Lower leg skin (tissue), 4 donors: ENCODE results near the gene NFIB. TPM values are rescaled to one million over a fixed set of nuclear protein-coding genes. Genes with fewer than 3 reads are reported as not detected.
A peak's percentile ranks its signal among the peaks of the same experiment; 100 is the strongest.

ENCODE experiments used
- DNase-seq, 2 donors: peaks; one replicate each; pipeline ENCODE4 v3.0.0-alpha.2; 2019; ENCODE audit warnings: low spot score in 2 of 2
- H3K4me3 ChIP-seq: fragments of 200-600 bp; sonication (generic); 2 replicates; pipeline ENCODE4 v1.5.1; 2017; ENCODE audit warnings: mild to moderate bottlenecking, low read depth; ENCODE audit not compliant: poor library complexity, severe bottlenecking
- CTCF ChIP-seq, 3 donors: fragments of 450-650 bp; IDR thresholded peaks; one replicate each; pipeline ENCODE4 v1.5.1; 2016; ENCODE audit warnings: antibody characterized with exemption in 3 of 3, mild to moderate bottlenecking in 3 of 3, moderate library complexity in 2 of 3
- POLR2A ChIP-seq, 2 donors: fragments of 450-650 bp; IDR thresholded peaks; one replicate each; pipeline ENCODE4 v1.6.1; 2016 to 2017; ENCODE audit warnings: antibody characterized with exemption in 2 of 2, mild to moderate bottlenecking in 1 of 2, moderate library complexity in 1 of 2
- WGBS, 2 donors: methylation state at CpG; one replicate each; pipeline ENCODE4 v1.1.5; 2018; 5-methylcytosine and 5-hydroxymethylcytosine counted together
- intact Hi-C: fragments of 100-400 bp; cut with DNase I; formaldehyde crosslinking; loops from one replicate; pipeline ENCODE4 v1.15.0; 2023; ENCODE audit warnings: low total_unique reads
- total RNA-seq, 4 donors: library from RNA; depleted of rRNA; stranded (reverse); fragments of >200 nt; gene quantifications; one replicate each; pipeline ENCODE4 v1.1.0, GENCODE V29; 2016

The NFIB gene
- total RNA-seq, 4 donors from 2014 or later = 68.2 to 145 (median 78.6) TPM

- WGBS, 2 donors = 0 to 1% methylated on average over 33 of the region's 33 CpGs
- TF ChIP-seq POLR2A (IDR thresholded peaks at IDR 0.05) (no peak), CTCF (IDR thresholded peaks at IDR 0.05) (no peak)
- intact Hi-C loops = no loop called here
- H3K4me3 ChIP-seq = peak overlapping the region; percentile 78
- peak in 1 of 2 donors; percentile 90 for DNase-seq
These were observed 482 bp downstream of the NFIB start for GRCh38 chr9:14313378-14313940.

GRCh38 chr9:14312719-14313377, 1.1 kb downstream of the NFIB start:
- peak overlapping the region; percentile 78 for H3K4me3 ChIP-seq
- WGBS, 2 donors = 1 to 3% methylated on average over 24 to 56 of the region's 56 CpGs
- DNase-seq = no peak
- intact Hi-C loops = no loop called here
- TF ChIP-seq POLR2A (IDR thresholded peaks at IDR 0.05) = no peak
- no peak for TF ChIP-seq CTCF (IDR thresholded peaks at IDR 0.05)

GRCh38 chr9:14311956-14312685, 1.8 kb downstream of the NFIB start:
- no peak for DNase-seq
- intact Hi-C loops = no loop called here
- WGBS, 2 donors = 11 to 16% methylated on average over 10 of the region's 10 CpGs
- H3K4me3 ChIP-seq = peak overlapping the region; percentile 78
- no peak for TF ChIP-seq CTCF (IDR thresholded peaks at IDR 0.05)
- TF ChIP-seq POLR2A (IDR thresholded peaks at IDR 0.05) = no peak

- no peak overlapping the region for H3K4me3 ChIP-seq
- intact Hi-C loops = no loop called here
- 19 to 20% methylated on average over 2 of the region's 2 CpGs for WGBS, 2 donors
- DNase-seq = no peak
- TF ChIP-seq POLR2A (IDR thresholded peaks at IDR 0.05) (no peak), CTCF (IDR thresholded peaks at IDR 0.05) (no peak)
These were observed 2.6 kb downstream of the NFIB start for GRCh38 chr9:14311171-14311949.

GRCh38 chr9:14310311-14310710, 3.6 kb downstream of the NFIB start:
- no peak for TF ChIP-seq POLR2A (IDR thresholded peaks at IDR 0.05)
- TF ChIP-seq CTCF (IDR thresholded peaks at IDR 0.05) = no peak
- intact Hi-C loops = no loop called here
- WGBS, 2 donors = 12 to 17% methylated on average over 2 of the region's 2 CpGs
- no peak overlapping the region for H3K4me3 ChIP-seq
- no peak for DNase-seq
